K562 treated with DMSO at 1 percent for 24 hours (cell line): ENCODE results near the gene AMDHD1. TPM values are rescaled to one million over a fixed set of nuclear protein-coding genes. Genes with fewer than 3 reads are reported as not detected.

Source experiments
- total RNA-seq: library from RNA; unstranded; fragments of 300-600 nt; gene quantifications from 2 replicates; pipeline ENCODE4 v1.2.3, GENCODE V29; 2022; ENCODE audit warnings: low read depth; ENCODE audit not compliant: insufficient read depth

AMDHD1 gene, protein sequence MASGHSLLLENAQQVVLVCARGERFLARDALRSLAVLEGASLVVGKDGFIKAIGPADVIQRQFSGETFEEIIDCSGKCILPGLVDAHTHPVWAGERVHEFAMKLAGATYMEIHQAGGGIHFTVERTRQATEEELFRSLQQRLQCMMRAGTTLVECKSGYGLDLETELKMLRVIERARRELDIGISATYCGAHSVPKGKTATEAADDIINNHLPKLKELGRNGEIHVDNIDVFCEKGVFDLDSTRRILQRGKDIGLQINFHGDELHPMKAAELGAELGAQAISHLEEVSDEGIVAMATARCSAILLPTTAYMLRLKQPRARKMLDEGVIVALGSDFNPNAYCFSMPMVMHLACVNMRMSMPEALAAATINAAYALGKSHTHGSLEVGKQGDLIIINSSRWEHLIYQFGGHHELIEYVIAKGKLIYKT
- not detected in 2 replicates for total RNA-seq

DNA sequence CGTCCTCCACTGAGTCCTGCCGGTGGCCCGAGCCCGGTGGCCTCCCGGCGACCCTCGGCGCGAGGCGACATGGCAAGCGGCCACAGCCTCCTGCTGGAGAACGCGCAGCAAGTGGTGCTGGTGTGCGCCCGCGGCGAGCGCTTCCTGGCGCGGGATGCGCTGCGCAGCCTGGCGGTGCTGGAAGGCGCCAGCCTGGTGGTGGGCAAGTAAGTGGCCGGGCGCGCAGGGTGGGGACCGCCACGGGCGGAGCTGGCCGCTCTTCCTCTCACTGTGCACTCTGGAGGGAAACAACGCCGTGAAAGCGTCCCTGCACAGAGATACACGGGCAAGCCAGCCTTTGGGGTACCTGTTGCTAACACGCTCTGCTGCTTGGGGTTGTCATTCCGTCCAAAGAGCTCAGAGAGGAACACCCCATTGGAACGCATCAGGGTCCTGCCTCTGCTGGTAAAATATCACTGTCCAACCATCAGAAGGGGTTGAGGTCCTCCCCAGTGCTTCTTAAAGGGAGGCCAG, at the start of gene AMDHD1:
AMDHD1 (plus strand) TSS at position 2 of the 513 bp plus-strand sequence; CDS start at position 70, 68 bp downstream.

DNA sequence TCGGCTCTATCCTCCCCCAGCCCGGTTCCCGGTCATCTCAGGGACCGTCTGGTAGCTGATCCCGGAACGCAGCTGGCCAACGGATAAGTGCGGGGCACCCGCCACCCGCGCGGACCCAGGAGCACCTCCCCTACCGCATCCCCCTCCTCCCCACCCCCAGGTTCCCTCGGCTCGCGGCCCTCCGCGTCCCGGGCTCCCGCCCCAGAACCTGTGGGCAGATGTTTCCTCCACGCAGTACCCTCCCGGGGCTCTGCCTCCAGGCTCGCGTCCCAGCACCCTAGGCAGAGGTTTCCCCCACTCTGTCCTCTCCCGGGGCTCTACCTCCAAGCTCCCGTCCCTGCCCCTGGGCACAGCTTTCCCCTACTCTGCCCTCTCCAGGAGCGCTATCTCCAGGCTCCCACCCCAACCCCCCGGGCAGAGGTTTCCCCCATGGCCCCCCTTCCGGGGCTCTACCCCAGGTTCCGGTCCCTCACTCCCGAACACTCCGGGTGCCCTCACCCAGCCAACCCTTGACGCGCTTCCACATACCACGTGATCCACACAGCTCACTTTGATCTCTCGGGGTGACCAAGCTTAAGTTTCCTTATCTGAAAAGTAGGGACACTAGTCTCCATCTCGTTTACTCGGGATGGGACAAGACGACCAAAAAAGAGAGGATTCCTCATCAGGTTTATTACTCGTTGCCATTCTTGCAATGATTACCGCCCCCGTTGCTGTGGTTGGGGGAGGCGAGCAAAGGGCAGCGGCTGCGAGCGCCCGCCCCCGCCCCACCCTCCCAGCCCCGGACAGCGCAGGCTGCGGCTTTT, 404 bp upstream of the AMDHD1 start, which contains the start of gene CCDC38:
CCDC38 (minus strand) TSS at position 91 of the 806 bp plus-strand sequence. CDS start 6,105 bp downstream, outside the sequence.

DNA sequence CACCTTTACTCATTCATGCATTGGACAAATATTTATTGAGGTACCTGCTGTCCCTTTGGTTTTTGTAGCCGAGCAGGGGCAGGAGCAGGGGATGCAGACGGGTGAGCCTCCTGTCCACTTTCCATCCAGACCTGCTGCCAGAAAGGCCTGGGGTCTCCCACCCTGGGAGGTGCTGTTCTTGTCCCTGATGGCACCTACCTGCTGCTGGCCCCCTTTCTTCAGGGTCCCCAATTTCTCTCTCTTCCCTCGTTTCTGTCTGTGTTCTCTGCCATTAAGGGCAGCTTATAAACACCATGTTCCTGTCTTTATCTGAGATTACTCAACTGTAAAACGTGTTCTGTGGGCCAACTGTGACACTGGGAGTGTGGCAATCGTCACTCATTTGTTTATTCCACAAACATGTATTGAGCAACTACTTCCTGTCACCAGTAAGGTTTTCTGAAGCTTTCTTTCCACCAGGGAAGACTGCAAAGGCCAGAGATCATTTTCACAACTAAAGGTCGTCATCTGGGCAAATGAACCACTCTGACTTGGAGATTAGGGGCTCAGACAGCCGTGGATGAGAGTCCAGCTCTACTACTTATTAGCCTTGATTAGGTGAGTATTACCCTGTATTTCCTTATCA, 53.0 kb downstream of the AMDHD1 start, which contains the start of gene HAL:
HAL (minus strand) TSS at position 311 of the 625 bp plus-strand sequence. CDS start 434 bp downstream, outside the sequence.

Other genes starting within 250 kb of the AMDHD1 start
- gene NTN4, start 152.6 kb upstream of the AMDHD1 start, total RNA-seq: not detected in 2 replicates
- 15.6 and 19.0 TPM in 2 replicates for gene SNRPF, start 84.4 kb upstream of the AMDHD1 start, total RNA-seq
- not detected in 2 replicates for gene CCDC38, start 717 bp upstream of the AMDHD1 start, total RNA-seq
- gene HAL, start 53.0 kb downstream of the AMDHD1 start, total RNA-seq: 0.07 TPM in 1 of 2 replicates, not detected in the other
- 46.6 and 51.5 TPM in 2 replicates for gene LTA4H, start 92.3 kb downstream of the AMDHD1 start, total RNA-seq